Measurements from ENCODE around the gene SLC25A15. TPM values are rescaled to one million over a fixed set of nuclear protein-coding genes. Genes with fewer than 3 reads are reported as not detected.

Gene SLC25A15
- total RNA-seq, 4 donors from 2014 or later, result 19.0 to 92.8 (median 75.5) TPM

GRCh38 chr13:40762849-40763248, 26.6 kb upstream of the SLC25A15 start:
- TF ChIP-seq CTCF (IDR thresholded peaks at IDR 0.05) (no peak), POLR2A (IDR thresholded peaks at IDR 0.05) (no peak)
- no peak for DNase-seq
- no peaks in the 10 kb centered on the region for H3K9me3 ChIP-seq
- H3K27me3 ChIP-seq, result no peaks in the 10 kb centered on the region
- H3K36me3 ChIP-seq, result peaks cover 0 to 34% (median 0%) of the 10 kb centered on the region in 3 donors
- H3K27ac ChIP-seq, result no peak overlapping the region
- H3K4me1 ChIP-seq, result peaks cover 0 to 5% (median 0%) of the 10 kb centered on the region in 4 donors
- no peak overlapping the region for H3K4me3 ChIP-seq

GRCh38 chr13:40764587-40765403, 24.6 kb upstream of the SLC25A15 start:
- Histone ChIP-seq H3K27me3 (no peaks in the 10 kb centered on the region), H3K4me3 (no peak overlapping the region), H3K27ac (no peak overlapping the region), H3K9me3 (no peaks in the 10 kb centered on the region), H3K4me1 (peaks cover 0 to 15% (median 2%) of the 10 kb centered on the region in 4 donors), H3K36me3 (peaks cover 0 to 20% (median 0%) of the 10 kb centered on the region in 3 donors)
- DNase-seq, result no peak
- no peak for TF ChIP-seq CTCF (IDR thresholded peaks at IDR 0.05)
- no peak for TF ChIP-seq POLR2A (IDR thresholded peaks at IDR 0.05)

- no peaks in the 10 kb centered on the region for H3K27me3 ChIP-seq
- H3K4me3 ChIP-seq, result no peak overlapping the region
- H3K9me3 ChIP-seq, result no peaks in the 10 kb centered on the region
- H3K4me1 ChIP-seq, result peaks cover 0 to 20% (median 2%) of the 10 kb centered on the region in 4 donors
- no peak for DNase-seq
- no peak overlapping the region for H3K27ac ChIP-seq
- peaks cover 0 to 20% (median 0%) of the 10 kb centered on the region in 3 donors for H3K36me3 ChIP-seq
- TF ChIP-seq CTCF (IDR thresholded peaks at IDR 0.05) (no peak), POLR2A (IDR thresholded peaks at IDR 0.05) (no peak)
Measured at GRCh38 chr13:40765602-40766001, 23.8 kb upstream of the SLC25A15 start.

- H3K27me3 ChIP-seq, result no peaks in the 10 kb centered on the region
Measured at GRCh38 chr13:40769970-40770369, 19.4 kb upstream of the SLC25A15 start.

GRCh38 chr13:40770609-40770933, 18.8 kb upstream of the SLC25A15 start:
- peak overlapping the region; percentile 79 to 88 (median 86) for H3K27ac ChIP-seq
- no peaks in the 10 kb centered on the region for H3K27me3 ChIP-seq
- H3K4me3 ChIP-seq, result peak overlapping the region; percentile 61 to 87 (median 80)
- no peak for DNase-seq
- H3K9me3 ChIP-seq, result no peaks in the 10 kb centered on the region
- TF ChIP-seq CTCF (IDR thresholded peaks at IDR 0.05), result no peak
- TF ChIP-seq POLR2A (IDR thresholded peaks at IDR 0.05), result no peak
- H3K4me1 ChIP-seq, result peaks cover 0 to 21% (median 2%) of the 10 kb centered on the region in 4 donors
- peaks cover 0 to 7% (median 0%) of the 10 kb centered on the region in 3 donors for H3K36me3 ChIP-seq

More at GRCh38 chr13:40769970-40770369, 19.4 kb upstream of the SLC25A15 start:
- H3K4me1 ChIP-seq, result peaks cover 0 to 21% (median 2%) of the 10 kb centered on the region in 4 donors
- peak overlapping the region in 3 of 4 donors; percentile 79 to 87 (median 85) for H3K27ac ChIP-seq
- no peak for DNase-seq
- peak overlapping the region in 2 of 4 donors; percentile 77 to 83 for H3K4me3 ChIP-seq
- TF ChIP-seq POLR2A (IDR thresholded peaks at IDR 0.05), result no peak
- no peak for TF ChIP-seq CTCF (IDR thresholded peaks at IDR 0.05)
- H3K9me3 ChIP-seq, result no peaks in the 10 kb centered on the region
- peaks cover 0 to 8% (median 0%) of the 10 kb centered on the region in 3 donors for H3K36me3 ChIP-seq

Measured in Peyer's patch (tissue), 4 donors.